B cell (primary cell): ENCODE measurements around the gene SEMA7A. TPM values are rescaled to one million over a fixed set of nuclear protein-coding genes. Genes with fewer than 3 reads are reported as not detected.

Experiments
- ATAC-seq: fragments of 200-7000 bp; cut with Tn5 transposase; one replicate; pipeline ENCODE4 v1.10.0; 2021; ENCODE audit warnings: low read depth, mild to moderate bottlenecking, moderate number of reproducible peaks, moderate library complexity
- CTCF ChIA-PET: fragments of 350-600 bp; sonication (Branson Sonifier 250); formaldehyde crosslinking; loops from one replicate; lab custom pipeline; 2021; ENCODE audit warnings: antibody characterized with exemption, inconsistent platforms; lab: Charles Lee
- POLR2A ChIA-PET: fragments of 350-600 bp; sonication (Branson Sonifier 250); formaldehyde crosslinking; loops from one replicate; lab custom pipeline; 2021; ENCODE audit warnings: antibody characterized with exemption; lab: Charles Lee
- DNase-seq: peaks from one replicate; pipeline ENCODE4 v3.0.0; 2013
- H2AFZ ChIP-seq: 2 replicates; pipeline ENCODE4 v1.6.1; 2012; ENCODE audit warnings: mild to moderate bottlenecking, low read depth, low read length; ENCODE audit not compliant: insufficient read depth, poor library complexity, severe bottlenecking
- H3K27ac ChIP-seq, 2 donors: 1 replicate in 1 of 2; 2 replicates in 1 of 2; pipeline ENCODE4 v1.5.1; 2012 to 2013; ENCODE audit warnings: low read length in 2 of 2, mild to moderate bottlenecking in 2 of 2, moderate library complexity in 1 of 2
- H3K27me3 ChIP-seq, 4 experiments: fragments of 200-600 bp in 1 of 4; sonication (generic) in 1 of 4; replicated peaks in 1 of 4; 1 replicate in 2 of 4; 2 replicates in 2 of 4; pipeline versions ENCODE4 v1.6.1 to v1.7.0; 2013 to 2016; ENCODE audit warnings: low read length in 3 of 4, mild to moderate bottlenecking in 2 of 4, mixed read lengths in 1 of 4, moderate library complexity in 1 of 4; ENCODE audit not compliant: insufficient read depth in 4 of 4, control insufficient read depth in 3 of 4; ENCODE audit errors: control extremely low read depth in 1 of 4
- H3K36me3 ChIP-seq, 2 experiments: replicated peaks in 1 of 2; 1 replicate in 1 of 2; 2 replicates in 1 of 2; pipeline versions ENCODE4 v1.6.1 to v1.7.1; 2013; ENCODE audit warnings: low read length in 1 of 2; ENCODE audit not compliant: insufficient read depth in 2 of 2, control insufficient read depth in 1 of 2; ENCODE audit errors: control extremely low read depth in 1 of 2, extremely low read depth in 1 of 2
- H3K4me1 ChIP-seq, 2 donors: fragments of 200-600 bp in 1 of 2; sonication (generic) in 1 of 2; 1 replicate in 1 of 2; 2 replicates in 1 of 2; pipeline versions ENCODE4 v1.5.1 to v1.6.1; 2013 to 2017; ENCODE audit warnings: low read length in 2 of 2; ENCODE audit not compliant: control insufficient read depth in 2 of 2, insufficient read depth in 2 of 2
- H3K4me2 ChIP-seq: replicated peaks from 2 replicates; pipeline ENCODE3; 2012; ENCODE audit warnings: mild to moderate bottlenecking, low read depth, low read length; ENCODE audit not compliant: poor library complexity, severe bottlenecking
- H3K4me3 ChIP-seq, 5 experiments: fragments of 200-600 bp in 1 of 5; sonication (generic) in 1 of 5; 1 replicate in 3 of 5; 2 replicates in 2 of 5; pipeline versions ENCODE4 v1.5.1 to v1.7.0; 2011 to 2016; ENCODE audit warnings: low read length in 4 of 5, mild to moderate bottlenecking in 4 of 5, low read depth in 2 of 5, control low read depth in 1 of 5, moderate library complexity in 1 of 5; ENCODE audit not compliant: insufficient read depth in 1 of 5; ENCODE audit errors: control extremely low read depth in 1 of 5, extremely low read depth in 1 of 5
- H3K79me2 ChIP-seq: fragments of 200-600 bp; sonication (generic); one replicate; pipeline ENCODE4 v1.6.0; 2016; ENCODE audit warnings: low read length; ENCODE audit not compliant: control insufficient read depth, insufficient read depth
- H3K9ac ChIP-seq: fragments of 200-600 bp; sonication (generic); 2 replicates; pipeline ENCODE4 v1.6.1; 2017; ENCODE audit warnings: mild to moderate bottlenecking, low read length, moderate library complexity
- H3K9me3 ChIP-seq, 3 donors: one replicate each; pipeline versions ENCODE4 v1.6.1 to v1.7.1; 2013; ENCODE audit warnings: low read length in 2 of 3; ENCODE audit not compliant: control insufficient read depth in 2 of 3, insufficient read depth in 1 of 3; ENCODE audit errors: control extremely low read depth in 1 of 3
- H4K20me1 ChIP-seq: 2 replicates; pipeline ENCODE4 v1.6.0; 2012; ENCODE audit warnings: mild to moderate bottlenecking, low read length; ENCODE audit not compliant: insufficient read depth, control insufficient read depth, poor library complexity, severe bottlenecking
- H3K27ac Mint-ChIP-seq: one replicate; pipeline ENCODE4 v1.8.0; 2021; ENCODE audit warnings: mixed read lengths
- H3K27me3 Mint-ChIP-seq: one replicate; pipeline ENCODE4 v1.8.0; 2021; ENCODE audit warnings: mixed read lengths
- H3K4me1 Mint-ChIP-seq: one replicate; pipeline ENCODE4 v1.8.0; 2021; ENCODE audit warnings: mixed read lengths
- H3K4me3 Mint-ChIP-seq: one replicate; pipeline ENCODE4 v1.8.0; 2021; ENCODE audit warnings: mixed read lengths
- H3K9me3 Mint-ChIP-seq: one replicate; pipeline ENCODE4 v1.8.0; 2022; ENCODE audit warnings: mixed read lengths; ENCODE audit not compliant: insufficient read depth
- EZH2 ChIP-seq: IDR thresholded peaks from 2 replicates; pipeline ENCODE4 v1.6.1; 2012; ENCODE audit warnings: borderline replicate concordance, low read depth, mild to moderate bottlenecking, moderate library complexity, low read length; ENCODE audit not compliant: insufficient read depth, poor library complexity, severe bottlenecking
- WGBS: methylation state at CpG from one replicate; pipeline ENCODE4 v1.1.5; 2013; ENCODE audit warnings: missing lambda C conversion rate; ENCODE audit not compliant: insufficient coverage; 5-methylcytosine and 5-hydroxymethylcytosine counted together
- intact Hi-C: fragments of 100-400 bp; cut with micrococcal nuclease; formaldehyde crosslinking; loops from one replicate; pipeline ENCODE4 v1.10.0; 2022
- polyA plus RNA-seq: library from polyadenylated mRNA; depleted of rRNA; stranded (reverse); fragments of >200 nt; gene quantifications from 2 replicates; pipeline ENCODE4 v1.2.3, GENCODE V29; 2012
- total RNA-seq, 2 donors: library from RNA; stranded (reverse); fragments of 120-200 nt in 1 of 2; gene quantifications; 1 replicate in 1 of 2; 2 replicates in 1 of 2; pipeline versions ENCODE4 v1.2.3 to v1.2.4, GENCODE V29; 2013 to 2022
- TF ChIP-seq, protein P1 (sequence below): fragments of 200-600 bp; IDR thresholded peaks from one replicate; pipeline ENCODE4 v1.8.0; 2022; ENCODE audit warnings: antibody characterized with exemption, mild to moderate bottlenecking

SEMA7A gene
- total and polyA plus RNA-seq, 2 donors (not counting 1 experiment from before 2014, with no cell fraction given): 42.0 to 44.2 TPM

GRCh38 chr15:74402873-74403587 is 30.7 kb downstream of the SEMA7A start:
- Histone ChIP-seq H3K9ac (peak overlapping the region; percentile 49), H3K4me2 (peak overlapping the region; percentile 80), H3K36me3 (no peaks in the 10 kb centered on the region), H3K27me3 (no peaks in the 10 kb centered on the region), H2AFZ (no peak overlapping the region), H3K79me2 (peaks cover 10% of the 10 kb centered on the region), H3K4me1 (peaks cover 79 to 94% of the 10 kb centered on the region in 2 donors), H4K20me1 (no peaks in the 10 kb centered on the region), H3K9me3 (peaks cover 0 to 4% (median 0%) of the 10 kb centered on the region in 3 donors), H3K27ac (peak overlapping the region; percentile 76), H3K4me3 (peak overlapping the region in 4 of 5 experiments; percentile 16 to 45 (median 37))
- CTCF ChIA-PET: interaction anchor here (0.6 to 9.5 kb wide), 16 partner anchors 9 to 507 kb away, joined by 3 to 153 read pairs (median 4); no protein-coding TSS in a partner anchor
- Mint-ChIP-seq H3K4me3 (peak overlapping the region; percentile 49), H3K9me3 (no peaks in the 10 kb centered on the region), H3K4me1 (peaks cover 91% of the 10 kb centered on the region), H3K27ac (peak overlapping the region; percentile 57), H3K27me3 (no peaks in the 10 kb centered on the region)
- POLR2A ChIA-PET: interaction anchor here (0.9 to 8.4 kb wide), 12 partner anchors 9 to 385 kb away, joined by 3 to 64 read pairs (median 5); partner anchors contain the start of genes SEMA7A and UBL7
- no peak for TF ChIP-seq EZH2
- TF ChIP-seq, protein P1, sequence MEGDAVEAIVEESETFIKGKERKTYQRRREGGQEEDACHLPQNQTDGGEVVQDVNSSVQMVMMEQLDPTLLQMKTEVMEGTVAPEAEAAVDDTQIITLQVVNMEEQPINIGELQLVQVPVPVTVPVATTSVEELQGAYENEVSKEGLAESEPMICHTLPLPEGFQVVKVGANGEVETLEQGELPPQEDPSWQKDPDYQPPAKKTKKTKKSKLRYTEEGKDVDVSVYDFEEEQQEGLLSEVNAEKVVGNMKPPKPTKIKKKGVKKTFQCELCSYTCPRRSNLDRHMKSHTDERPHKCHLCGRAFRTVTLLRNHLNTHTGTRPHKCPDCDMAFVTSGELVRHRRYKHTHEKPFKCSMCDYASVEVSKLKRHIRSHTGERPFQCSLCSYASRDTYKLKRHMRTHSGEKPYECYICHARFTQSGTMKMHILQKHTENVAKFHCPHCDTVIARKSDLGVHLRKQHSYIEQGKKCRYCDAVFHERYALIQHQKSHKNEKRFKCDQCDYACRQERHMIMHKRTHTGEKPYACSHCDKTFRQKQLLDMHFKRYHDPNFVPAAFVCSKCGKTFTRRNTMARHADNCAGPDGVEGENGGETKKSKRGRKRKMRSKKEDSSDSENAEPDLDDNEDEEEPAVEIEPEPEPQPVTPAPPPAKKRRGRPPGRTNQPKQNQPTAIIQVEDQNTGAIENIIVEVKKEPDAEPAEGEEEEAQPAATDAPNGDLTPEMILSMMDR: no peak
- peak; percentile 90 for DNase-seq
- WGBS: under 1% methylated on average over 13 of the region's 13 CpGs
- intact Hi-C loops: loop anchor here (1.0 kb wide), 3 partner anchors 18 to 30 kb away; partner anchors contain the start of gene SEMA7A
- ATAC-seq: peak; percentile 76
